Hepatocyte (in vitro differentiated cells): ENCODE results near the gene NSF. TPM values are rescaled to one million over a fixed set of nuclear protein-coding genes. Genes with fewer than 3 reads are reported as not detected.
"Not testable (repeated sequence)": the region's sequence is repeated elsewhere in the genome, so short reads cannot be mapped to it uniquely, and the experiment has no call there.

ENCODE experiments used
- DNase-seq: peaks from one replicate; pipeline ENCODE4 v3.0.0-alpha.2; 2016; ENCODE audit warnings: low spot score
- H2AFZ ChIP-seq: fragments of 200-600 bp; sonication (generic); 2 replicates; pipeline ENCODE4 v1.6.0; 2016; ENCODE audit warnings: antibody characterized with exemption, mild to moderate bottlenecking
- H3K27ac ChIP-seq: fragments of 200-600 bp; sonication (generic); 2 replicates; pipeline ENCODE4 v1.5.1; 2016; ENCODE audit warnings: mild to moderate bottlenecking
- H3K27me3 ChIP-seq: fragments of 200-600 bp; sonication (generic); 2 replicates; pipeline ENCODE4 v1.6.1; 2016
- H3K36me3 ChIP-seq: fragments of 200-600 bp; sonication (generic); replicated peaks from 2 replicates; pipeline ENCODE4 v1.5.1; 2016; ENCODE audit warnings: low read depth; ENCODE audit not compliant: insufficient read depth
- H3K4me1 ChIP-seq: fragments of 200-600 bp; sonication (generic); 2 replicates; pipeline ENCODE4 v1.5.1; 2016; ENCODE audit warnings: mild to moderate bottlenecking, moderate library complexity; ENCODE audit not compliant: insufficient read depth
- H3K4me2 ChIP-seq: fragments of 200-600 bp; sonication (generic); 2 replicates; pipeline ENCODE4 v1.6.0; 2016
- H3K4me3 ChIP-seq: fragments of 200-600 bp; sonication (generic); 2 replicates; pipeline ENCODE4 v1.5.1; 2016; ENCODE audit warnings: mild to moderate bottlenecking
- H3K79me2 ChIP-seq: fragments of 200-600 bp; sonication (generic); 2 replicates; pipeline ENCODE4 v1.6.0; 2017; ENCODE audit warnings: mild to moderate bottlenecking
- H3K9me2 ChIP-seq: fragments of 200-600 bp; sonication (generic); replicated peaks from 2 replicates; pipeline ENCODE4 v1.6.0; 2017; ENCODE audit warnings: mild to moderate bottlenecking; ENCODE audit not compliant: insufficient read depth
- H3K9me3 ChIP-seq: fragments of 200-600 bp; sonication (generic); 2 replicates; pipeline ENCODE4 v1.5.1; 2016; ENCODE audit warnings: low read depth, mild to moderate bottlenecking
- H4K20me1 ChIP-seq: fragments of 200-600 bp; sonication (generic); 2 replicates; pipeline ENCODE4 v1.6.0; 2016; ENCODE audit warnings: mild to moderate bottlenecking; ENCODE audit not compliant: insufficient read depth, poor library complexity, severe bottlenecking
- WGBS: methylation state at CpG from one replicate; pipeline ENCODE4 v1.1.6; 2016; ENCODE audit warnings: low lambda C conversion rate; ENCODE audit errors: missing lambda C conversion rate; 5-methylcytosine and 5-hydroxymethylcytosine counted together
- polyA plus RNA-seq: library from polyadenylated mRNA; unstranded; fragments of >200 nt; fragmentation: Nextera tagmentation; extraction: Ambion mirVana; gene quantifications from 2 replicates; pipeline ENCODE4 v1.2.1, GENCODE V29; 2016
- total RNA-seq: library from RNA; depleted of rRNA; stranded (reverse); fragments of >200 nt; gene quantifications from 2 replicates; pipeline ENCODE4 v1.2.3, GENCODE V29; 2014

Gene NSF
- total and polyA plus RNA-seq, 2 experiments from 2014 or later: 22.6 to 35.1 TPM

DNA sequence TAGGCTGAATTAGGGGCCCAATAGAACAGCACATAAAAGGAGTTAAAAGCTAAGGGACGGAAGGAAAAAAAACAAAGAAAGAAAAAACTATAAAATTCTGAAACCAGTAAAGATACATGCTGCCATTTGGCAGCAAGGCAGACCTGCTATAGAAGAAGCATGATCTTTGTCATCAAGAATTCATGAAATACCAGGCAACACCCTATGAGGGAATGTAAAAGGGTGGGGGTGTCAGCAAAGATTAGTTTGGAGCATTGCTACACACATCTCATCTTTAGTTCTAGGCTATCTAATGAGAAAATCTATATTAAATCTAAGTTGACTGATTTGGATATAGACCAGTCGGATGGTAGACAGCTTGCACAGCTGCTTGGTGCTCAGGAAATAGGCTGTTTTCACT is 73.1 kb downstream of the NSF start:
- DNase-seq, H3K4me1 ChIP-seq, H4K20me1 ChIP-seq, H3K9me3 ChIP-seq, H2AFZ ChIP-seq, H3K4me2 ChIP-seq, H3K27me3 ChIP-seq, H3K27ac ChIP-seq, H3K79me2 ChIP-seq, H3K9me2 ChIP-seq, H3K36me3 ChIP-seq, H3K4me3 ChIP-seq: not testable (repeated sequence)
- no CpG with 5 or more reads among the region's 2 CpGs for WGBS

DNA sequence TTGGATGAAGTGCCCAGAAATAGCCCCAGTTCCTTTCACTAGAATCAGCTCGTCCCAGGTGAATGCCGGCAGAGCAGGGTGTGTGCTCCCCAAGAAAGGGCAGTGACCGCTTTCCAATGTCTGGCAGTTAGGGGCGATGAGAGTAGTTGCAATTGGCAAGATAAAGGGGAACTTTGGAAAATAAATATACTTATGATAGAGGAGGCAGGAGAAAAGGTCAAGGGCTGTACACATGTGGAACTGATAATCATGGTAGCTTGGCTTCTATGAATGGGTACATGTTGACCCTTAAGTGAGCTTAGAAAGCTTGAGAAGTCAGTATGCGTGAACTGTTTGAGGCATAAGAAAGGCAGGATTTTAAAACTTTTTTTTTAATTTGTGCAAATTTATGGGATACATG is 75.5 kb downstream of the NSF start:
- H3K4me3 ChIP-seq, H4K20me1 ChIP-seq, H3K4me1 ChIP-seq, H3K79me2 ChIP-seq, H3K36me3 ChIP-seq, DNase-seq, H3K9me3 ChIP-seq, H3K4me2 ChIP-seq, H3K27ac ChIP-seq, H3K9me2 ChIP-seq, H2AFZ ChIP-seq, H3K27me3 ChIP-seq: not testable (repeated sequence)
- WGBS: 79% methylated on average over 4 of the region's 5 CpGs

DNA sequence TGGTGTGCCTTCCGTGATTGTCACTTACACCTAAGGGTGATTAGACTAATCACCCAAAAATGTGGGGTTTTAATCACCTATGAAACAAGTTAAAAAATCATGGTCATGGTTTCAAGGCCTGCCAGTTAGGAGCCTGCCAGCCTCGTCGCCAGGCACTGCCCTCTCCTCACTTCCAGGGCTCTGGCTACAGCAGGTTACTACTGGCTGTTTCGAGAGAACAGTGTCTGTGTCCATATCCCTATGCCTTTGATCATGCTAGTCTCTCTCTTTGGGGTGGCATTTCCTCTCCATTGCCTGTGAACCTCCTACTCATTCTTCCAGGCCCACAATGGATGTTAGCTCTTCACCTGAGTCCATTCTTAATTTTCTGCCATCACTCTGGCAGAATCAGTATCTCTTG is 80.3 kb downstream of the NSF start:
- H3K4me1 ChIP-seq, H3K4me2 ChIP-seq, H3K27ac ChIP-seq, H3K9me2 ChIP-seq, H4K20me1 ChIP-seq, H2AFZ ChIP-seq, H3K36me3 ChIP-seq, H3K9me3 ChIP-seq, DNase-seq, H3K79me2 ChIP-seq, H3K4me3 ChIP-seq, H3K27me3 ChIP-seq: not testable (repeated sequence)
- no CpG with 5 or more reads among the region's 4 CpGs for WGBS

DNA sequence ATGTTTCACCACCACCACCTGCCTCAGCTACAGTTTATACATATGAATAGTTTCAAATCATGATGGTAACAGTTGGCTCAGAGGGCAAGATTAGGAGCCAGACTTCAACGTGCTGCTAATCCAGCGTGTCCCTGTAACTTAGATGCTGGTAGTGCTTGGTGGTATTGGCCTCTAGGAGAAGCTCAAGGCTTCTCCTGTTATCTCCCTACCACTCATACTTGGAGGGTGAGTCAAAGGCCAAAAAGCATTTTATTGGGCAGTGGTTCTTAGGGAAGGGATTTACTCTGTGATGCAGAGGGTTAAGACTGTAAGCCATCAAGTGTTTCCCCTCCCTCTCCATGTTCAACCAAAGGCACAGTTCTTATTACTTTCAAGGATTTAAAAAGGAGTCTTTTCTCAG is 82.3 kb downstream of the NSF start:
- H4K20me1 ChIP-seq, DNase-seq, H3K27ac ChIP-seq, H2AFZ ChIP-seq, H3K4me3 ChIP-seq, H3K4me1 ChIP-seq, H3K9me2 ChIP-seq, H3K79me2 ChIP-seq, H3K4me2 ChIP-seq, H3K9me3 ChIP-seq, H3K36me3 ChIP-seq, H3K27me3 ChIP-seq: not testable (repeated sequence)
- no CpG with 5 or more reads among the region's 2 CpGs for WGBS

DNA sequence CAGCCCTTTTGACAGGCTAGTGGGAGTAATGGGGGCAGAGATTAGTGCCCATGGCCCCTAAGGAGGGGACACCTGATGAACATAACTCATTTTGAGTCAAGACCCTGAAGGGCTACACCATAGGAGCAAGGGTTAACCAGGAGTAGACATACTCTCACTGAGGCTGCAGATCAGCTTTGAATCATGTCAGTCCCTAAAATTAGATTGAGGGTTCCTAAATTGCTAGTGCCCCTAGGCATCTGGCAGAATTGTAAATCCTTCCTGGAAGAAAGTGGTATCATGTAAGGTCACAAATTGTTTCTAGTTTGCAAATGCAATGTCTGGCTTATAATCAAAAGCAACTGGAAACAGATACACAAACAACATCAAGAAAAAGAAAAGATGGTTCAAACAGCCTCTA is 87.3 kb downstream of the NSF start:
- not testable (repeated sequence) for DNase-seq, H3K27me3 ChIP-seq

DNA sequence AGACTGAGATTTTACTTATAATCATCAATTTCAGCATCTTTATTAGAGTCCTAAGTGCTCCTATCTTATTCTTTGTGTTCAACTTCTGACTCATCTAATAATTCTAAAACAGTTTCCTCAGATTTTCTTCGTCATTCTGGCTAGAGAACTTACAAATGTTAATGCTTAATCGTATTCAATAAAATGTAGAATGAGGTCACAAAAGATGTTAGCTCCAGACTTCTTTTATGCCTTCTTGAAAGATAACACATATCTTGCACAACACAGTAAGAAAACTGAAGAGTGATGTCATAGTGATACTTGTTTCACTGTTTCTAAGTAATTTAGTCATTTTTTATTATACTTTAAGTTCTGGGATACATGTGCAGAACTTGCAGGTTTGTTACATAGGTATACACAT is 93.2 kb downstream of the NSF start:
- H4K20me1 ChIP-seq, H2AFZ ChIP-seq, H3K9me2 ChIP-seq, H3K9me3 ChIP-seq, DNase-seq, H3K4me1 ChIP-seq, H3K4me2 ChIP-seq, H3K79me2 ChIP-seq, H3K27ac ChIP-seq, H3K27me3 ChIP-seq, H3K4me3 ChIP-seq, H3K36me3 ChIP-seq: not testable (repeated sequence)
- no CpG with 5 or more reads among the region's 2 CpGs for WGBS

More for the DNA sequence above, 87.3 kb downstream of the NSF start:
- not testable (repeated sequence) for H3K9me2 ChIP-seq, H3K9me3 ChIP-seq, H2AFZ ChIP-seq, H4K20me1 ChIP-seq, H3K79me2 ChIP-seq, H3K4me3 ChIP-seq, H3K27ac ChIP-seq, H3K4me1 ChIP-seq, H3K36me3 ChIP-seq, H3K4me2 ChIP-seq

DNA sequence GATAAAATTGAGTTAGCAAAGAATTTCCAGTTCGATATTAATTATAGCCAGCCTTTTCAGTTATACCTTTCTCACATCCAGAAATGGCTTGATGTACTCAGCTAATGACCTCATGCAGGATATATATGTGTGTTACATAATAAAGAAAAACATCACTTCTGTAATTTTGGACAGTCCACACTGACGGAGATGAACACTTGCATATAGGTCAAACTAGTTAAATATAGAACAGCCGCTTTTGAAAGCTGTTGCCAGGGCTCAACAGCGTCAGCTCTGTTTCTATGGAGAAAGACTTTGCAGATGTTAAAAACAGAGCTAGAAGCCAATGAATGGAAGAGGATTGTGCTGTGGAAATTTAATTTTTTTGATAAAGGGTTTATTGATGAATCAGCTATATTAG is 94.8 kb downstream of the NSF start:
- not testable (repeated sequence) for H3K9me3 ChIP-seq, H2AFZ ChIP-seq, H3K4me3 ChIP-seq, H4K20me1 ChIP-seq, H3K4me2 ChIP-seq, DNase-seq, H3K27me3 ChIP-seq, H3K79me2 ChIP-seq, H3K9me2 ChIP-seq, H3K36me3 ChIP-seq, H3K4me1 ChIP-seq, H3K27ac ChIP-seq
- 82% methylated on average over 4 of the region's 4 CpGs for WGBS

DNA sequence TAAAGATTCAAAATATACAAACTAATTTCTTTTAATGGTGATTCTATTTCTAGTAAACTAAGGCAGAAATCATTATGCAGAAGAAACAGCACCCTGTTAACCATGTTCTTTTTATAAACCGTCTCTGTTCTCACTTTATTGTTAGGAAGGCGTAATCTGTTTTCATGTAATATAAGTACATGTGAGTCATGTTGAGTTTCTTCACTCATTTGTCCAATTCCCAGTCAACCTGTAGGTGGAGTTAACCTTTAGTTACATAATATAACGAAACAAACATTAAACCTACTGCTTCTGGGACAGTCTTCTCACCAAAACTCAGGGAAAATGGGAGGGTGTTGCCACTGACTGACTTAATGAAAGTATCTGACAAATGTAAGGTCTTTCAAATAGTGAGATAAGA is 101.7 kb downstream of the NSF start:
- not testable (repeated sequence) for H3K36me3 ChIP-seq, H3K4me1 ChIP-seq, H3K27me3 ChIP-seq, H3K79me2 ChIP-seq, H4K20me1 ChIP-seq, DNase-seq, H2AFZ ChIP-seq, H3K9me3 ChIP-seq, H3K9me2 ChIP-seq, H3K4me2 ChIP-seq, H3K27ac ChIP-seq, H3K4me3 ChIP-seq
- 62% methylated on average over 1 of the region's 3 CpGs for WGBS

DNA sequence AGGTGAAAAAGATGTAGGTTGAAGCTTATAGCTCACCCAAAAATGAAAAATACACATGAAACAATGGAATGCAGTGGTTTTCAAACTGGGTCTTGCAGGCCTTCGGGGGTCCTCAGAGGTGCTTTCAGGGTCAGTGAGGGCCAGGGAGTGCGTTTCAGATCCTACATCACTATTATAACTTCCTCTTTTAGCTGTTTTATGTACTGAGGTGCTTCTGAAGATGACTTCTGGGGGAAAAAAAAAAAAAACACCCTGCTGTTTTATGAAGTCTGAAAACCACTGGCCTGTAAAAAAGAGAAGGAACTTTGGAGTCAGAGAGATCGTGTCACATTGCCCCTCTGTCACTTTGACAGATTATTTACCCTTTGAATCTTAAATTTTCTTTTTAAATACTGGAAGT is 102.8 kb downstream of the NSF start:
- not testable (repeated sequence) for H3K4me3 ChIP-seq, H3K27me3 ChIP-seq, H3K4me2 ChIP-seq, H3K9me2 ChIP-seq, H2AFZ ChIP-seq, DNase-seq, H3K9me3 ChIP-seq, H3K27ac ChIP-seq, H3K36me3 ChIP-seq, H3K4me1 ChIP-seq, H4K20me1 ChIP-seq, H3K79me2 ChIP-seq
- 79% methylated on average over 2 of the region's 3 CpGs for WGBS

DNA sequence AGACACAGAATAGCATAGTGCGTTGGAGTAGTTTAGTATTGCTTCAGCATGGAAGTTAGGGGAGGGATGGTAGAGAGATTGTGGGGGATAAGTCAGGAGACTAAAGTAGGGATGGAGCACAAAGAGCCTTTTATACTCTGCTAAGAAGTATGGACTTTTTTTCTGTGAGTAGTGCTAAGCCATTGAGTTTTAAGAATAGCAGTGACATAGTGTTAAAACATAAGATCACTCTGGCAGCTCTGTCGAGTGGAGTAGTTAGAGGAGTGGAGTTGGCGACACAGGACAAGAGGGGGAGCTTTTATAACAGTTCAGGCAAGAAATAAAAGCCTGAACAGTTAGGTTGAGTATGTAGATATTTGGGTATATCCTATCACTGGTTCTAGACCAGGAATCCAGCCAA is 106.1 kb downstream of the NSF start:
- not testable (repeated sequence) for DNase-seq, H3K4me3 ChIP-seq, H3K36me3 ChIP-seq, H3K4me1 ChIP-seq, H3K79me2 ChIP-seq, H3K9me2 ChIP-seq, H2AFZ ChIP-seq, H3K27ac ChIP-seq, H3K4me2 ChIP-seq, H3K27me3 ChIP-seq, H3K9me3 ChIP-seq, H4K20me1 ChIP-seq
- WGBS: no CpG with 5 or more reads among the region's 3 CpGs
